Measurements from ENCODE around the gene POFUT1.
"Not testable (repeated sequence)": the region's sequence is repeated elsewhere in the genome, so short reads cannot be mapped to it uniquely, and the experiment has no call there.

The POFUT1 gene

DNA sequence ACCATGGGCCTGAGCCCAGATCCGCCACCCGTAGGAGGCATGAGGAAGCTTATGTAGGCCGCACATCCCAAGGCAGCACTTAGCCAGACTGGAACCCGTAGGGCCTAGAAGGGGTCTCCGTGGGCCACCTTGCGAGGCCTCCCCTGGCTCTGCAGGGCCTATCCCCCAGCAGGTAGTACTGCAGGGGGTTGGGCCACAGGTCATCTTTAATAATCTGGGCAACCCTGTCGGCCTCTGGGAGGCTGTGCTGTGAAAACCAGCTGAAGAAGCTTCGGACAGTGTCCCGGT lies 18.6 kb upstream of the POFUT1 start:
- no peak for DNase-seq (ENCODE audit: low read depth in 2 of 2)

DNA sequence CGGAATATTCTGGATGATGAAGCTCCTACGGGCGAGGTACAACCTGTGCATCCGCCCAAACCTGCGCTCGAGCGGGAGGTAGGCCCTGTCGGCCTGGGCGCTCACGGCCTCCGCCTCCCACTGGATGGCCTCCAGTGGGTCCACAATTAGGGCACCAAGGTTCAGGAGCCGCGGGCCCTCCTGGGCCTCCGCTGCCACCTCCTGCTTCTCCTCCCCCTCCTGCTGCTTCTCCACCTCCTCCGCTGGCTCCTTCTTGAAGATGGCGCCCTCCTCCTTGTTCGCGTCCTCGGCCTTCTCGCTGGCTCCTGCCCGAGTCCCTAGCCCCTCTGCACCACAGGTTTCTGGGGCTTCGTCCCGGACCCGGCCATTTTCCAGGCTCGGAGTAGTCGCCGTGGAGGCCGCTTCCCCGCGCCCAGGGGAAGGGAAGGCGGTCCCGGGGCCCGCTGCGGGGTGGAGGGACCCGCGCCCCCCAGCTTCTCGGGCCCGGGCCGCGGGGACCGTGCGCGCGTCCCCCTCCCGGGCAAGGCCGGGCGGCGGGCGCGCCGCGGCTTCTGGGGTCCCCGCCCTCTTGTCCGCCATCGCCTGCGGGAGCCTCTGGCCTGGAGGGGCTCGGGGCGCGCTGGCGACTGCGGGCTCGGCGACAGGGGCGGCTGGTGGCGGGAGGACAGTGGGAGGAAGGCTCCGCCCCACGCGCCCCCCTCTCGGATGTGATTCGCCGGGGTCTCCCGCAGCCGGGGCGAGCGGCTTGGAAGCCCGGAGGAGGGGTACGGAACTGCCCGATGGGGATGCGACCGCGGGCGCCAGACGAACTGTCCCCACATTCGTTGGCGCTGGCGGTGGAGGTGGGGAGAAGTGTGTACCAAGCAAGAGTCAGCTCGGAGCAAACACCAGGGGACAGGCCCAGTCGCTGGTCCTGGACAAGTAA lies 17.7 kb upstream of the POFUT1 start:
- peak in 1 of 2 donors; percentile 41 for DNase-seq (ENCODE audit: low read depth in 2 of 2)

DNA sequence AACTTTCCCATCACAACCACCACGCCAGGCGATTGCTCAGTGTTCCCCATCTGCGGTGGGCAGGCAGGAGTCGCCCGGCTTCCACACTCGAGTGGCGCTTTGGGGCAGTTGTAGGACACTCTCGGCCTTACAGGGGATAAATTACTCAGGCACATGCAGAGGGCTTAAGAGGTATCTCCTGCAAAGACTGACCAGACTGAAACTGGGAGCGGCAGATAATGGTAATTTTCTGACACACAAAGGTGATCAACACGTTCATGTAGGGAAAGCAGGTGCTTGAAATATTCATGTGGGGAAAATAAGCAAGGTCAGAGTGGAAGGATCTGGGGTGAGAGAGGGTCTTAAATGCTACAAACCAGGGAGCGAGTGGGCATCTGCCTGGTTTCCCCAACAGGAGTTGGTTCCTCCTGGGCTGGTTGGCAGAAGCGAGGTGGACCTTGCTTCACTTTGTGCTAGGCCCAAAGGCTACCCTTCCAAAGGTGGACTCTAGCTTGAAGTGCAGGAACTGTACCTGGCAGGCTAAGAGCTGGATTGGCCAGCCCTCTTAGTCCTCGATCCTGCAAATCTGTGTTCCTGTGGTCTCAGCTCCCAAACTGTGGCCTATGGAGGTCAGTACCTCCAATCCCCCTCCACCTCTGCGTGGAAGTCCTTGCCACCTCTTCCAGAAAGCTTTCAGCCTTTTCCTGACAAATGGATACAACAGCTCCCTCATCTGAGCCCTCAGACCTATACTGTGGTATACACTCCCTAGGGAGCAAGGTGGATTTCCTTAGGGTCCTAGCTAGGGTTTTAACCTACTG lies 16.9 kb upstream of the POFUT1 start:
- DNase-seq (ENCODE audit: low read depth in 2 of 2), result no peak

DNA sequence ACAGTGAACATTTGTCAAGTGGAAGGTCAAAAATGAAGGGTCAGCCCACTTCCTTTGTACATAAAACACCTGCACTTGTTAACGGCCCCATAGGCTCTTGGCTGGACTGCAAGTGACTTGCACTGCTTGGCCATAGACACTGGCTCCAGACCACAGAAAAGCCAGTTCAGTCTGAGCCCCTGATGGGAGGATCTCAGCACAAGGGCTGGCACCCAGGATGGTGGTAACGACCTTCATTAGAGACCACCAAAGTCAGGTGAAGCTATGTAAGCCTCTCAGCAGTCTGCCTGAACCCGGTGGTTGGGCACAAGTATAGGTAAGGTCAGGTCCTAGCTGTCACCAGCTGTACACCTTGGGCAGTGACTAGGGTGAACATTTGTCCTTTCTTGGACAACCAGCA lies 16.3 kb upstream of the POFUT1 start:
- DNase-seq (ENCODE audit: low read depth in 2 of 2), result no peak

DNA sequence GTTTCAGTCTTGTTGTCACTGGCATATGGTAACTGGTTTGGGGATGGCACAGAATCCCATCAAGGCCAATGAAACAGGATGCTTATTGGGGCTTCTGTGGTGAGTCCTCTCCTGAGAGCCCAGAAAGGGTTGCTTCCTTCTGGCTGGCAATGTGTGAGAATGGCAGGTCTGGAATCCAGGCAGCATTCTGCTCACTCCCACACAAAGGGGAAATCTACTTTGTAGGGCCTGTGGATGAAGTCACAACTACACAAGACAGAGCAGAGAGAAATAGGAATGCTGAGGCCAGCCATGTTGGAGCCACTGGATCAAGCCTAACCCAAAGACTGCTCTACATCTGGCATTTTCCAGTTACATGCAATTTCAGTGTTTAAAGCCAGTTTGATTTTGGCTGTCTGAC lies 15.8 kb upstream of the POFUT1 start:
- DNase-seq (ENCODE audit: low read depth in 2 of 2), result no peak

DNA sequence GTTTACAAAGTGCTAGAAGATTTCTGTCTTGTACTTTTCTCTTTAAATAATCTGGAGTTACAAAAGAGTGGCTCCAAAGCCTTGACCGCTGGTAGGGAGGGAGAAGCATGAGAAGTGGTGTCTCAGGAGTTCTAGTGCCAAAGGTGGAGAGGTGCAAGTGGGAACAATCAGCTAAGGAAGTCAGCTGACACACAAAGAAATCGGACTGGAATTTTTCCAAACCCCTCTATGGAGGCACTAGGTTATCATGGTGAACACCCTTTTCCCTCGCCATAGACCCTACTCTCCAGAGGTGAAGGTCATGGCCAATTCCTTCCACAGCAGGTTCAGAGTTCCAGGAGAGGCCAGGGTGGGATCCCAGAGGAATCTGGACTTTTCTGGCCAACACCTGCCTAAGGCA lies 15.0 kb upstream of the POFUT1 start:
- no peak for DNase-seq (ENCODE audit: low read depth in 2 of 2)

DNA sequence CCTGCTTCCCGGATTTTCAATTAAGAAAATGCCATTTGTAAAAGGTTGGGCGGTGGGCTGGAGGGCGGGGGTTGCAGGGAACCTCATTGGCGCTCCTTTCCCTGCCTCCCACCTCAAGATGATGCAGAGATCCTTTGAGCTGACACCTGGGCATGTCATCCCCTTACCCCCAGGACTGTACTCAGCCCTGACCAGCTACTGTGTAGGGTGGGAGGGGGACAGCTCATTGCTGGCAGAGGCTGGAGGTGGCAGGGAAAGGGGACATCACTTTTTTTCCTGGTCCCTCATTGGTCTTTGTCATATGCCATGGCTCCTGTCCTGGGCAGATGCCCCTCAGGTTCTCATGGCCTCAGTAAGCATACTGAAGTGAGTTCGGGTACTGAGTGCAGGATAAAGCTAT lies 14.3 kb upstream of the POFUT1 start:
- not testable (repeated sequence) for DNase-seq (ENCODE audit: low read depth in 2 of 2)

DNA sequence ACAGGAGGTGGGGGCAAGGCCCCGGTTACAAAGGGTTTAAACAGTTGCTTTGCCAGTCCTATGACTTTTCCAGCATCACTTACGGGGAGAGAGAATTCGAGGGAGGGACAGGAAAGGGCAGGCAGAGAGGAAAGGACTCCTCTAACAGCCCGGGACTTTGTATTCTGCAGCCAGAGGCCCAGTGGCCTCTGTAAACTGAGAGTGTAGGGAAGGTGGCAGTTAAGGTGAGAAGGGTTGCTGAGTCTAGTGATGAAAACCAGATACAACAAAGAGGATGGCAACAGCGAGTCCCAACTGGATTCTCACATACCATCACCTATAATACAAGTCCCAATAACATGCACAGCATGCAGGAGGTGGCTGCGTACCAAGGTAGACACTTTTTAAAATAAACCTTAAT lies 13.7 kb upstream of the POFUT1 start:
- no peak for DNase-seq (ENCODE audit: low read depth in 2 of 2)

DNA sequence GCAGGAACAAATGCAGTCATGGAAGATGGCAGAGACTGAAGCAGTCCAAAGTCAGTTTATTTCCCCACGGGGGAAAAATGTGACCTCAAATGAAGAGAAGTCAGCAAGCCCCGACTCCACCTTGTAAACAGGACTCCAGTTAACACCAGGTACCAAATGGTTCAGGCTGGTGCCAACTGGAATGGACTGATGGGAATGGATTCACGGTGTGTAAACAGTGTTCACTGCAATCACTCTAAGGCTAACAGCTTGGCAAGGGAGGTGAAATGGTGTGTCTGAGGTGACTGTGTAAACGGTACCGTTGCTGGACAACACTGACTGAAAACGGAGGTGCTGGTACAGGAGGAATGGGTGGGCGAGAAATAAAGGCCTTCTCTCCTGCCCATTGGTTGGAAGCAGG lies 12.1 kb upstream of the POFUT1 start:
- no peak for DNase-seq (ENCODE audit: low read depth in 2 of 2)

DNA sequence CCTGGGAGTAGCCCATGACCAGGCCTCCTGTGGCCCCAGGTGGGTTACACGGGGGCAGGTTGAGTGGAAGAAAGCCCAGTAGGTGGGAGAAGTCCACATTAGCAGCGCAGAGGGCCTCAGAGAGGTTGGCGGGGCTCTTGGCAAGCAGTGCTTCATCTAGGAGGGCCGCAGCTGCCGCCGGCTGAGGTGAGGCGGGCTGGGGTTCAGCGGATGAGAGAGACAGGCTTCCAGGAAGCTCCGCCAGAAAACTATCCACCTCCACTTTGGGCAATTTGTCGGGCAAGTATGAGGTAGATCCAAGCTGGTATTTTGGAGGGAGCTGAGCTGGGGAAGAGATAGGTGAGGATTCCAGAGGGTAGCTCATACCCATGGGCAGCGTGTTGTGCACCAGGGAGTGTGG lies 11.1 kb upstream of the POFUT1 start:
- DNase-seq (ENCODE audit: low read depth in 2 of 2), result not testable (repeated sequence)

DNA sequence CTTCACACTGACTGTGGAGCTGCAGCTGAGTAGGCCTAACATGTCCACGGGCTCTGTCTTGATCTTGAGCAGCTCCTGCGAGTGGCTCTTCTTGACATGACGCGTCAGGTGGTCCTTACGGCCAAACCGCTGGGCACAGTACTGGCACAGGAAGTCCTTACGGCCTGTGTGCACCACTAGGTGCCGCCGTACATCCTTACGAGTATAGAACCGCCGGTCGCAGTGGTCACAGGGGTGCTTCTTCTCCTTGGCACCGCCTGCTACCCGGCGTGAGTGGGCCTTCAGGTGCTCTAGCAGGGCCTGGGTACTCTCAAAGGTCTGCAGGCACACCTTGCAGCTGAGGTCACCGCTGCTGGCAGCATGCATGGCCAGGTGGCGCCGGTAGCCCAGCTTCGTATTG lies 10.5 kb upstream of the POFUT1 start:
- DNase-seq (ENCODE audit: low read depth in 2 of 2), result not testable (repeated sequence)

DNA sequence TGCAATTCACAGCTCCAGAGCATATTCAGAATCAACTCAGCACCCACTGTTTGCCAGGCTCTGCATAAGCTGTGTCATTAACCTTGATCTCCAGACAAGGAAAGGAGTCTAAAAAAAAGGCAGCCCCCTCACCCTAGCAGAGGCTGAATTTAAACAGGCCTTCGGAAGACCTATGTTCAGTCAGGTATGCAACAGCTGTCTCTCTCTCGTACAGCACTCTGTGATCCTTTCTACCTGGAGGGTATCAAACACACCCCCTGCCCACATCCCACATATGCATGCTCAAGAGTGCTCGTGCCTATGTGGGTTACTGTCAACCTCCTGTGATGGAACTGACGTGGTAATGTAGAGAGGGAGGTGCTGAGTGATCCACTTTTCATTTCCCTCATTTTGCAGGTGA lies 8.7 kb upstream of the POFUT1 start:
- no peak for DNase-seq (ENCODE audit: low read depth in 2 of 2)

DNA sequence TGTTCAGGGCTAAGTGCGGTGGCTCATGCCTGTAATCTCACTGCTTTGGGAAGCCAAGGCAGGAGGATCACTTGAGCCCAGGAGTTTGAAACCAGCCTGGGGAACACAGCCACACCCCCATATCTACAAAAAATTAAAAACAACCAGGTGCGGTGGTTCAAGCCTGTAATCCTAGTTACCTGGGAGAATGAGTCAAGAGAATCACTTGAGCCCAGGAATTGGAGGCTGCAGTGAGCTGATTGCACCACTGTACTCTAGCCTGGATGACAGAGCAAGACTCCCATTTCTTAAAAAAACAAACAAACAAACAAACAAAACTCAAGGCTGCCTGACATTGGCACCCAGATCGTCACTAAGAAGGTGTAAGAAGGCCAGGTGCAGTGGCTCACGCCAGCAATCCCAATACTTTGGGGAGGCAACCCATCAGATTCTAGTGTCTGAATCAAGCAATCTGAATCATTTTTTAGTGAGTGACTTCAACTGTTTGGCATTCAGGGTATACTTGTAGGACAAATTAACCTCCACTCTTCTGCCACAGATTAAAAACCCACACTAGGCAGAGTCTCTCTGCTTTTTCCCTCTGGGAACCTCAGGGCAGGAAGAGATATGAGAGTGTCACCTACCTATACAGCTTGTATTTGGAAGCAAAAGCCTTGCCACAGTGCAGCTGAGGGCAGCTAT lies 6.2 kb upstream of the POFUT1 start:
- no peak for DNase-seq (ENCODE audit: low read depth in 2 of 2)

DNA sequence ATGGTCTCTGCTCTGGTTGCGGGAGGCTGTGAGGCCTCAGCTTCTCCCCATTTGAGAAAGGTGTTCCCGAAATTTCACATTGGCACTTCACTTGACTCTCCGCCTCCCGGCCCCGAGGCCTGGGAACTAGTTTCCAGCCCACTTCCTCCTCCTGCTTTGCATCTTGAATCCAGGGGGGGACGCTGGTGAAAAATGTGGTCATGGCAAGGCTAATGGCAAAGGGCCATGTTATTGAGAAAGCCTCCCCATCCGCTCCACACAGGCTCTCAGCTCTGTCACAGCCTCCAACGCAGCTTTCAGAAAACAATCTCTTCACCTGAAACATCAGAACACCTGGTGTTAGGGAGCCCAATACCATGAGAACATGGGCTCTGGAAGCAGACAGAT lies 5.7 kb upstream of the POFUT1 start:
- no peak for DNase-seq (ENCODE audit: low read depth in 2 of 2)

DNA sequence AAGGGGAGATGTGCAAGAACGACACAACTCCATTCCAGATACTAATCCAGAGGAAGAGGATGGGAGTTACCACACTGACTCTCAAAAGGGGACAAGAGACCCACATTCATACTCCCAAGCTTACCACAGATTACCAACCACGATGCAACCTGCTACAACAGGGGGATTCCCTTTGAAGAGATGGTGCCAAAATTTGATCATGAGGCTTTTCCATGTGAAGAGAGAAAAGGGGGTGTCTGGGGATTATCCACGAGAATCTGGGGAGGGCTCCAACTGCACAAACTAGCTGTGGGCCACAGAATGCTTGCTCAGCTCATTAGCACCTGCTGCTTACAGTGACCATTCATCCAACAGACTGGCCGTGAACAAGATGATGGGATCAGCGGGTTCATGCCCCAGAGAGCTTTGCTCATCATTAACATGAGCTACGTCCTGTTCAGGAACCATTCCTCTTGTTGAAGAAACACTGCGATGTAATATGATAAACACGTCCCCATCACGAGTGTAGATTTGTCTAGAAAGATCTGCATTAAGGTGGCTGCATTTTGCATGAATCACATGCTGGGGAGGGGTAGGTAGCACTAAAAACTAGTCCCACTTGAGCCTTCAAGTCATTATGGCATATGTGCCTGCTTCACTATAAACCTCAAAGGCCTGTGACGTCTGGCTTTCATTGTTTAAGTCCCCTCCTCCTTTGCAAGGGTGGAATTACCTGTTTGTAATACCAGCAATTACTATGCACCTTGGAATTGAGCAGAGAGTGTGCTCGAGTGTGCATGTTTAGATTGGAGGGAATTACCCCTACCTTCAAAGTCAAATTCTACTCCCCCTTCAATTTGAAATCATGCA lies 4.1 kb upstream of the POFUT1 start:
- no peak for DNase-seq (ENCODE audit: low read depth in 2 of 2)

DNA sequence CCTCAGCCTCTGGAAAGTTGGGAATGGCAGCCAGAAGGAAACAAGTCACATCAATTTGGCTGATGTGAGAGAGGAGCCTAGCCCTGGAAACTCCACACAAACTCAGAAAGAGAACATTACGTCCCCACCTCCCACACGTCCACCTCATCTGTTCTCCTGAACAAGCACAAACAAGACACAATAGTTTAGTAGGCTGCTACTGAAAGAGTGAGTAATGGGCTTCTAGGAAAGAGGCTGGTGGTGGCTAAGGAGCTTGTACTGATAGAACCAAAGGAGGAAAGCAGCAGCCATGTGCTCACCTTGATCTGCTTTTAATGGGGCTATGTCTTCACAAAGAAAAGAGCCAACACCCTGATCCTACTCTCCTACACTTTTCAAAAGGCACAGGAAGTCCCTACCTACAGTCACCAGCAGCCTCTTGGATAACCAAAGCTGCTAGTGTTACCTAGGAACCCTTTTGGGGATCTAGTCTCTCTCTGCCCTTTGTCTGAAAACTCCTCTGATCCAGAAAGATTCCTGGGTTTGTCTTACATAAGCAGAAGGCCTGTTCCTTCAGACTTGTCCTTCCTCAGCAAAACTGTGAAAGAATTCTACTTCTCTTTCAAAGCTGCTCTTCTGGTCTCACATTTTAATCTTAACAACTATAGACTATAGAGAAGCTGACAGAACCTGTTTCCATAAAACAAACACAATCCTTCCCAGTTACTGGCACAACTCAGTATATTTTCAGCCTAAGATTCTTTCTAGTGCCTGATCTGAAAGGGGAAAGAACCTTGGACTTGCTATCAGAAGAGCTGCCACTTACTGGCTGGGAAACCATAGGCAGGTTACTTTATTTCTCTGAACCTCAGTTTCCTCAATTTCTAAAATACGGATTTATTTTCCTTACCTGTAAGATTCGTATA lies 3.2 kb upstream of the POFUT1 start:
- peak; percentile 67 to 69 for DNase-seq (ENCODE audit: low read depth in 2 of 2)

DNA sequence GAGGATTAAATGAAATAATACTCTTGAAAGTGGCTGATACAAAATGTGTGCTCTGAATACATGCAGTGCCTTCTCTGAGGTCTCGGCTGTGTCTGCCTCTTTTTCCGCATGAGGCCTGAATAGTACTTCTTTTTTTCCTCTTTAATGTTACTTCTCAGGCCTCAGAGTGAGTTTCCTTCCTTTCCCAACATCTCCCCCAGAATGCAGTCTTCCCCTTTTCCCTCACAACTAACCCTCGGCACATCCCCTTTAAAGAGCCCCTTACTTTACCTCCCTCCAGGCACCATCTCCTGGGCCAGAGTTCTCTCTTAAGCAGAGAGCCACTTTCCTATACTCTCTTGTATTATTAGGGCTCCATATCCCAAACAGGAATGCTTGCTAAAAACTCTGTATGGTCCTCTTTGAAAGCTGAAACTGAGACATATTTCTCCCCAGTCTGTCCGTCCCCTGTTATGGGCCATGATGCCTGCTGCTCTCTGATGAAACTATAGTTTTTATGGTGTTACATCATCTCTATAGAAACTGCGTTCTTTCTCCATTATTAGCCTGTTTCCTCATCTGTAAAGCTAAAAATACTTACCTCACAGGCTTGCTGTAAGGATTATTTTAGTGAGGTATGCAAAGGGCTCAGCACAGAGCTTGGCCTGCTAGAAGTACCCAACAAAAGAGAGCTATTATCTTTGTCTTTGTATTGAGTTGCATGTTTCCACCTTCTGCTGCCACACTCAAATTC lies 2.4 kb upstream of the POFUT1 start:
- no peak for DNase-seq (ENCODE audit: low read depth in 2 of 2)

DNA sequence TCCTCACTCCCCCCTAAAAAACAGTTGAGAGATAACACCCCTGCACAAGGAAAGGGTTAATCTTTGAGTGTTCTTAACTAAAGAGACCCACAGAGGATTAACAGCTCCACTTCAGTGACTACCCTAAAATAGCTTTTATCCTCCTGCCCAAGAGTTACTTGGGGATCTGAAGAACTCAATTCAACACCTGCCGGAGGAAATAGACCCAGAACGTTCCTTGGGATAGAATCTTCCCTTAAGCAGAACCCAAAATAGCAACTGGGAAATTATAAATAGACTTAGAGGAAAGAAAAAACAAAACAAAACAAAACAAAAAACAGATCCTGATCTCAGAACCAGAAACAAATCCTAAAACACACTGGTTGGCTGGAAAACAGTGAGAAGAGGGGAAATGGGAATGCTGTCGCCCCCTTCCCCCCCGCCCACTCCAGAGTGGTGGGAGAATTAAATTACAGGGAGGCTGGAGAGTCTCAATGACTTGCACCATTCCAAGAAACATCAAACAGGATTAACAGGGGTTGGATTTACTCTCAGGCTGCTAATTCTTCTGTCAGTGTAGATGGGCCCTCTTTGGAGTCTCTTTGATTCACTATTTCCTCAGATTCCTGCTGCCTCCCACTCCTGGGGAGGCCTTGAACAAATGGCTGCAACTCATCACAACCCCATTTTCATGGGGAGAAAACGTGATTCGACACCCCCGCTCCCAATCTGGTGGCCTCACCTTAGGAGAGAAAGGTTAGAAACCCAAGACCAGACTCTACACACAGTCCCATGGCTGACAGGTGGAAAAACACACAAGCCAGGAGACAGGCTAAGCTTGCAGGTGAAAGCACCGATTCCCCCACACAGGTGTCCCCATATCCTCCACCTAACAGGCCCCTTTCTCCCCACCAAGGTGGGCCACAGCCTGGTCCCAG lies 1.6 kb upstream of the POFUT1 start:
- no peak for DNase-seq (ENCODE audit: low read depth in 2 of 2)

All from stimulated activated CD8-positive, alpha-beta memory T cell treated with anti-CD3 and anti-CD28 coated beads, Interleukin-15, amount 100 ng/mL, for 48 hours (primary cell).